ENCODE data around the gene ARRDC4.

- TF ChIP-seq CTCF (conservative IDR thresholded peaks at IDR 0.05; ENCODE audit: low read length): no peak
- TF ChIP-seq EZH2phosphoT487 (IDR thresholded peaks at IDR 0.05; ENCODE audit: borderline replicate concordance, low read depth, low read length): no peak
Observed at GRCh38 chr15:97989299-97989698, 28.8 kb downstream of the ARRDC4 start.

All from OCI-LY7 (cell line).